SK-N-SH (cell line): ENCODE results near the gene COL5A1. TPM values are rescaled to one million over a fixed set of nuclear protein-coding genes. Genes with fewer than 3 reads are reported as not detected.
A peak's percentile ranks its signal among the peaks of the same experiment; 100 is the strongest.

Source experiments
- CTCF ChIA-PET: fragments of 300-600, 350-600 bp; formaldehyde crosslinking; extraction: SDS; loops from one replicate; lab custom pipeline; 2021; lab: Yijun Ruan, JAX
- POLR2A ChIA-PET: fragments of 350-600 bp; sonication (Branson Sonifier 250); formaldehyde crosslinking; extraction: SDS; loops from one replicate; lab custom pipeline; 2020; ENCODE audit warnings: antibody characterized with exemption, inconsistent platforms; lab: Yijun Ruan, JAX
- DNase-seq: peaks from one replicate; pipeline ENCODE4 v3.0.0; 2012
- H2AFZ ChIP-seq: fragments of 200-600 bp; sonication (generic); 2 replicates; pipeline ENCODE4 v1.8.1; 2016; ENCODE audit warnings: antibody characterized with exemption, mild to moderate bottlenecking, low read depth
- H3F3A ChIP-seq: fragments of 200-600 bp; sonication (generic); replicated peaks from 2 replicates; pipeline ENCODE3; 2016; ENCODE audit warnings: antibody characterized with exemption, mild to moderate bottlenecking; ENCODE audit not compliant: insufficient read depth
- H3K27ac ChIP-seq, 2 experiments: fragments of 200-500 bp in 1 of 2; fragments of 200-600 bp in 1 of 2; sonication (Bioruptor generic) in 1 of 2; sonication (generic), shearing (Covaris generic) in 1 of 2; 2 replicates each; pipeline versions ENCODE4 v1.5.1 to v1.6.1; 2014 to 2016; ENCODE audit warnings: low read depth in 2 of 2, inconsistent platforms in 1 of 2, low read length in 1 of 2, mild to moderate bottlenecking in 1 of 2, mixed read lengths in 1 of 2
- H3K27me3 ChIP-seq: fragments of 200-600 bp; sonication (generic), shearing (Covaris generic); 2 replicates; pipeline ENCODE4 v1.6.1; 2016; ENCODE audit warnings: mixed run types; ENCODE audit not compliant: insufficient read depth
- H3K36me3 ChIP-seq, 2 experiments: fragments of 200-500 bp in 1 of 2; fragments of 200-600 bp in 1 of 2; sonication (Bioruptor generic) in 1 of 2; sonication (generic) in 1 of 2; replicated peaks in 1 of 2; 2 replicates each; pipeline versions ENCODE3 to v1.5.1; 2014 to 2016; ENCODE audit warnings: low read length in 1 of 2, mild to moderate bottlenecking in 1 of 2; ENCODE audit not compliant: insufficient read depth in 2 of 2, control insufficient read depth in 1 of 2
- H3K4me1 ChIP-seq, 2 experiments: fragments of 200-500 bp in 1 of 2; fragments of 200-600 bp in 1 of 2; sonication (Bioruptor generic) in 1 of 2; sonication (generic), shearing (Covaris generic) in 1 of 2; 2 replicates each; pipeline versions ENCODE4 v1.5.1 to v1.6.1; 2014 to 2016; ENCODE audit warnings: low read depth in 1 of 2, low read length in 1 of 2, mixed run types in 1 of 2; ENCODE audit not compliant: insufficient read depth in 2 of 2, control insufficient read depth in 1 of 2
- H3K4me2 ChIP-seq: fragments of 200-600 bp; sonication (generic), shearing (Covaris generic); 2 replicates; pipeline ENCODE4 v1.6.1; 2017; ENCODE audit warnings: mixed run types
- H3K4me3 ChIP-seq, 2 experiments: fragments of 200-500 bp in 1 of 2; fragments of 200-600 bp in 1 of 2; sonication (Bioruptor generic) in 1 of 2; sonication (generic), shearing (Covaris generic) in 1 of 2; 2 replicates each; pipeline versions ENCODE4 v1.5.1 to v1.8.1; 2014 to 2016; ENCODE audit warnings: low read depth in 2 of 2, inconsistent platforms in 1 of 2, low read length in 1 of 2, mild to moderate bottlenecking in 1 of 2, mixed read lengths in 1 of 2, moderate library complexity in 1 of 2
- H3K79me2 ChIP-seq: fragments of 200-600 bp; sonication (generic); 2 replicates; pipeline ENCODE4 v1.8.1; 2017; ENCODE audit warnings: mild to moderate bottlenecking; ENCODE audit not compliant: insufficient read depth
- H3K9ac ChIP-seq: fragments of 200-600 bp; sonication (generic); 2 replicates; pipeline ENCODE4 v1.6.1; 2017; ENCODE audit warnings: mixed run types
- H3K9me2 ChIP-seq: fragments of 200-600 bp; sonication (generic); 2 replicates; pipeline ENCODE4 v1.6.1; 2017; ENCODE audit warnings: mixed run types
- H3K9me3 ChIP-seq: fragments of 200-600 bp; sonication (generic); 2 replicates; pipeline ENCODE4 v1.6.1; 2017; ENCODE audit warnings: mixed run types, mild to moderate bottlenecking, moderate library complexity
- H4K20me1 ChIP-seq: fragments of 200-600 bp; sonication (generic); 2 replicates; pipeline ENCODE4 v1.6.1; 2017; ENCODE audit warnings: mild to moderate bottlenecking, mixed run types; ENCODE audit not compliant: insufficient read depth
- CHD2 ChIP-seq: fragments of 150-350 bp; IDR thresholded peaks from 2 replicates; pipeline ENCODE4 v1.6.1; 2018; ENCODE audit warnings: low read length; ENCODE audit not compliant: partially characterized antibody
- GATA2 ChIP-seq: sonication (generic); formaldehyde crosslinking; IDR thresholded peaks from 2 replicates; pipeline ENCODE4 v1.5.0; 2020; ENCODE audit warnings: mild to moderate bottlenecking, missing genetic modification reagents
- JUND ChIP-seq: IDR thresholded peaks from 2 replicates; pipeline ENCODE4 v1.4.0; 2012
- MXI1 ChIP-seq: IDR thresholded peaks from 2 replicates; pipeline ENCODE4 v1.6.1; 2012; ENCODE audit warnings: mild to moderate bottlenecking, low read depth, low read length, improper control_type of control experiment
- NFIC ChIP-seq: IDR thresholded peaks from 2 replicates; pipeline ENCODE4 v1.4.0; 2012; ENCODE audit warnings: borderline replicate concordance
- RAD21 ChIP-seq: IDR thresholded peaks from 2 replicates; pipeline ENCODE4 v1.6.1; 2012; ENCODE audit warnings: mild to moderate bottlenecking, low read length
- RCOR1 ChIP-seq: fragments of 150-350 bp; IDR thresholded peaks from 2 replicates; pipeline ENCODE4 v1.6.1; 2017; ENCODE audit warnings: antibody characterized with exemption, low read length
- RXRA ChIP-seq: IDR thresholded peaks from 2 replicates; pipeline ENCODE4 v1.4.0; 2012; ENCODE audit warnings: low read depth, mild to moderate bottlenecking, borderline replicate concordance
- SIN3A ChIP-seq: IDR thresholded peaks from 2 replicates; pipeline ENCODE4 v1.6.1; 2012; ENCODE audit warnings: low read depth, mild to moderate bottlenecking, low read length, moderate library complexity, borderline replicate concordance
- SMC3 ChIP-seq: IDR thresholded peaks from 2 replicates; pipeline ENCODE4 v1.6.1; 2012; ENCODE audit warnings: low read depth, low read length, improper control_type of control experiment
- TEAD4 ChIP-seq: IDR thresholded peaks from 2 replicates; pipeline ENCODE4 v1.4.0; 2012; ENCODE audit warnings: mild to moderate bottlenecking, borderline replicate concordance; ENCODE audit not compliant: insufficient read depth
- WGBS: methylation state at CpG from one replicate; pipeline ENCODE4 v1.1.6; 2017; ENCODE audit warnings: low lambda C conversion rate; 5-methylcytosine and 5-hydroxymethylcytosine counted together
- polyA plus RNA-seq, 3 experiments: library from polyadenylated mRNA; depleted of rRNA; stranded (reverse); fragments of >200 nt; gene quantifications; 2 replicates each; pipeline ENCODE4 v1.2.3, GENCODE V29; 2012
- TF ChIP-seq, protein P1 (sequence below): IDR thresholded peaks from 2 replicates; pipeline ENCODE4 v1.4.0; 2012; ENCODE audit warnings: low read depth
- TF ChIP-seq, protein P2 (sequence below): IDR thresholded peaks from 2 replicates; pipeline ENCODE4 v1.6.1; 2012; ENCODE audit warnings: mild to moderate bottlenecking, low read depth, low read length, moderate library complexity

COL5A1 gene
- polyA plus RNA-seq, 1 of the 3 experiments (the other 2 are of a cell fraction) = 73.8 TPM

DNA sequence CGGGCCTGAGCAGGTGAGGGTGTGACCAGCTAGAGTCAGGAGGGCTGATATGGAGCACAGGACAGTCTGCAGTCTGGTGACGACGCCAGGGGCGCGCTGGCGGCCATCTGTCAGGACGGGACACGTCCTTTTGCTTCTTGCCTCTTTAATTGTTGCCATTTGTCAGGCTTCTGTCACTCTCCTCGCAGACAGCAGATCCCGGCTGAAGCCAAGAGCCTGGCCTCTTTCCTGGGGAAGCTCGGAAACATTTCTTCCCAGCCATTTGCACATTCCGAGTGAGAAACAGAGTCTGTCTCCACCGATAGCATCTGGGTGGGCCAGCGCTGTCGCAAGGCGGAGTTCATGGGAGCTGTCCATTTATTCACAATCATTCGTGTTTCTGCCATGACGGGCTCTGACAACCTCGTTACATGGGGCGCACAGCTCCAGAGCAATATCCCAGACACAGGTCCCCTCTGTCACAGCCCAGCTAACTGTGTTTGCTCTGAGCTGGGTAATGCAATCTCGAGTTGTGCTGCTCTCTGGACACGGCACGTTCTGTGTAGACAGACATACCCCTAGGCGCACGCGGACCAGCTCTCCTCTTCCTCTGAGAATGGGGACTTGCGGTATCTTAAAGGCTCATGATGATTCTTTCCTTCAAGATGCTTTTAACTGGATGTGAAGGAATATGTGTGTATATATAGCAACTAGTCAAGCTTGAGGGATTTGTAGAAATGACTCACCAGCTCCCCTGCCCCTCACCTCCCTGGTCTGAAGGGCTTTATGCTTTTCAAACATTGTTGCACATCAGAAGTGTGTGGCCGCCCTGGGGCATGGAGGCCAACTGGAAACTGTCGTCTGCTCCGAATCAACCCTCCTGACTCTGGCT, 133.7 kb downstream of the COL5A1 start:
- Histone ChIP-seq H3K4me3 (no peak overlapping the region), H3K27ac (peak overlapping the region in 1 of 2 experiments; percentile 0; a peak in 1 of 4 replicates), H3K36me3 (peaks cover 65 to 83% of the 10 kb centered on the region in 2 experiments), H3K9ac (no peak overlapping the region), H3K79me2 (peaks cover 38% of the 10 kb centered on the region; the same call in 1 of the 2 replicates), H3K4me1 (peaks cover 0 to 20% of the 10 kb centered on the region in 2 experiments; a peak in 1 of 4 replicates), H3K9me2 (no peaks in the 10 kb centered on the region), H3K9me3 (no peaks in the 10 kb centered on the region), H3F3A (peaks cover 20% of the 10 kb centered on the region), H3K4me2 (no peak overlapping the region), H2AFZ (no peak overlapping the region), H3K27me3 (no peaks in the 10 kb centered on the region), H4K20me1 (peaks cover 85% of the 10 kb centered on the region)
- ChIA-PET CTCF (interaction anchor here (0.7 to 10.3 kb wide), 10 partner anchors 6 to 637 kb away, joined by 3 to 67 read pairs (median 4); no protein-coding TSS in a partner anchor), POLR2A (no interaction called here)
- TF ChIP-seq SMC3 = no peak
- TF ChIP-seq JUND = no peak
- no peak for TF ChIP-seq CHD2
- TF ChIP-seq MXI1 = 0 out of 2 replicates have a peak, but pooled peaks have one; percentile 12
- peak; percentile 43; the same call in 1 of the 2 replicates for TF ChIP-seq GATA2
- 81% methylated on average over 27 of the region's 30 CpGs for WGBS
- peak; percentile 65 for DNase-seq

DNA sequence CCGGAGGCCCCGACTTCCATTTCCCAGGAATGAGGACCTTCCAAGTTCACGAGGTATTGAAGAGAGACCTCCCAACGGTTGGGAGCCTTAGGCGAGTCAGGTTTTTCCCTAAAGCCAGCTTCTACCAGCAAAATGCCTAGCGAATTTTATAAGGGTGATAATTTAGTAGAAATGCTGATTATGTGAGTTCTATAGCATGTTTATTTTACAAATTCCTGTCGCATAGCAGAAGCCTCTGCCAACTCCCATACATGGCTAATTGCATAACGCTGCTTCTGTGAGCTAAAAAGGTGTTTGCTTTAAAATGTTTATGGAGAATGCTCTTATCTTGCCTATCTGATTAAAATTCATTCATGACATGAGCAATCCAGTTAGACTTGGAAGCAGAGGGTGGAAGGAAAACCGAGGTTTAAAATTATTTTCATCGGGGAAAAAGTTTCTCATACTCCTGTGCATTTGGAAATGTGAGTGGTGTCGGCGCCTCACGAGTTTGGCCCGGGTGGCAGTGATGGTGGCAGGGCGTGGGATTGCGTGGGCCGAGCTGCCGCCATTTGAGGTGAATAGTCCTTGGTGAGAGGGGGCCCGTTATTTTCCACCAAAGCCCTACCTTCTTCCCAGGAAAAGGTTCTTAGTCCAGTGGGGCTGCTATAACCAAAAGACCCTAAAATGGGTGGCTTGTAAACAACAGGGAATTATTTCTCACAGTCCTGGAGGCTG, 134.6 kb downstream of the COL5A1 start:
- H3K27me3 ChIP-seq = no peaks in the 10 kb centered on the region
- no peak overlapping the region for H3K9ac ChIP-seq
- H3K4me2 ChIP-seq = no peak overlapping the region
- no peak overlapping the region for H3K4me3 ChIP-seq
- H3K79me2 ChIP-seq = peaks cover 31% of the 10 kb centered on the region; the same call in 1 of the 2 replicates
- 88% methylated on average over 19 of the region's 19 CpGs for WGBS
- CTCF ChIA-PET = interaction anchor here (1.0 to 4.4 kb wide), 9 partner anchors 20 to 637 kb away, joined by 3 to 23 read pairs (median 4); no protein-coding TSS in a partner anchor
- peaks cover 0 to 20% of the 10 kb centered on the region in 2 experiments; a peak in 1 of 4 replicates for H3K4me1 ChIP-seq
- TF ChIP-seq RXRA (no peak), NFIC (no peak), RCOR1 (no peak), GATA2 (no peak), SIN3A (no peak), SMC3 (no peak), RAD21 (no peak), TEAD4 (no peak)
- TF ChIP-seq, protein P1, sequence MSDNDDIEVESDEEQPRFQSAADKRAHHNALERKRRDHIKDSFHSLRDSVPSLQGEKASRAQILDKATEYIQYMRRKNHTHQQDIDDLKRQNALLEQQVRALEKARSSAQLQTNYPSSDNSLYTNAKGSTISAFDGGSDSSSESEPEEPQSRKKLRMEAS = no peak
- TF ChIP-seq, protein P2, sequence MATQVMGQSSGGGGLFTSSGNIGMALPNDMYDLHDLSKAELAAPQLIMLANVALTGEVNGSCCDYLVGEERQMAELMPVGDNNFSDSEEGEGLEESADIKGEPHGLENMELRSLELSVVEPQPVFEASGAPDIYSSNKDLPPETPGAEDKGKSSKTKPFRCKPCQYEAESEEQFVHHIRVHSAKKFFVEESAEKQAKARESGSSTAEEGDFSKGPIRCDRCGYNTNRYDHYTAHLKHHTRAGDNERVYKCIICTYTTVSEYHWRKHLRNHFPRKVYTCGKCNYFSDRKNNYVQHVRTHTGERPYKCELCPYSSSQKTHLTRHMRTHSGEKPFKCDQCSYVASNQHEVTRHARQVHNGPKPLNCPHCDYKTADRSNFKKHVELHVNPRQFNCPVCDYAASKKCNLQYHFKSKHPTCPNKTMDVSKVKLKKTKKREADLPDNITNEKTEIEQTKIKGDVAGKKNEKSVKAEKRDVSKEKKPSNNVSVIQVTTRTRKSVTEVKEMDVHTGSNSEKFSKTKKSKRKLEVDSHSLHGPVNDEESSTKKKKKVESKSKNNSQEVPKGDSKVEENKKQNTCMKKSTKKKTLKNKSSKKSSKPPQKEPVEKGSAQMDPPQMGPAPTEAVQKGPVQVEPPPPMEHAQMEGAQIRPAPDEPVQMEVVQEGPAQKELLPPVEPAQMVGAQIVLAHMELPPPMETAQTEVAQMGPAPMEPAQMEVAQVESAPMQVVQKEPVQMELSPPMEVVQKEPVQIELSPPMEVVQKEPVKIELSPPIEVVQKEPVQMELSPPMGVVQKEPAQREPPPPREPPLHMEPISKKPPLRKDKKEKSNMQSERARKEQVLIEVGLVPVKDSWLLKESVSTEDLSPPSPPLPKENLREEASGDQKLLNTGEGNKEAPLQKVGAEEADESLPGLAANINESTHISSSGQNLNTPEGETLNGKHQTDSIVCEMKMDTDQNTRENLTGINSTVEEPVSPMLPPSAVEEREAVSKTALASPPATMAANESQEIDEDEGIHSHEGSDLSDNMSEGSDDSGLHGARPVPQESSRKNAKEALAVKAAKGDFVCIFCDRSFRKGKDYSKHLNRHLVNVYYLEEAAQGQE = no peak
- H4K20me1 ChIP-seq = peaks cover 79% of the 10 kb centered on the region
- H2AFZ ChIP-seq = no peak overlapping the region
- H3K9me3 ChIP-seq = no peaks in the 10 kb centered on the region
- DNase-seq = no peak
- peaks cover 59 to 85% of the 10 kb centered on the region in 2 experiments for H3K36me3 ChIP-seq
- H3K27ac ChIP-seq = peak overlapping the region in 1 of 2 experiments; percentile 0; a peak in 1 of 4 replicates
- H3F3A ChIP-seq = peaks cover 14% of the 10 kb centered on the region
- no peaks in the 10 kb centered on the region for H3K9me2 ChIP-seq
- POLR2A ChIA-PET = no interaction called here
